ENCODE data around the gene ANKS1B.

The ANKS1B gene

GRCh38 chr12:99544457-99544856 is 440.3 kb downstream of the ANKS1B start:
- intact Hi-C loops (cut with DNase I), result no loop called here
- DNase-seq, result peak in 2 of 42 donors; percentile 7 to 37

- no peak for DNase-seq
Measured at GRCh38 chr12:99529966-99530365, 454.8 kb downstream of the ANKS1B start.

GRCh38 chr12:99528478-99528877 is 456.3 kb downstream of the ANKS1B start:
- DNase-seq, result no peak
- intact Hi-C loops (cut with DNase I), result no loop called here

More at GRCh38 chr12:99529966-99530365, 454.8 kb downstream of the ANKS1B start:
- intact Hi-C loops (cut with DNase I), result no loop called here

- intact Hi-C loops (cut with DNase I), result no loop called here
- no peak for DNase-seq
Measured at GRCh38 chr12:99523853-99524252, 460.9 kb downstream of the ANKS1B start.

- DNase-seq, result no peak
- intact Hi-C loops (cut with DNase I), result no loop called here
Measured at GRCh38 chr12:99522456-99522855, 462.3 kb downstream of the ANKS1B start.

GRCh38 chr12:99521664-99522063 is 463.1 kb downstream of the ANKS1B start:
- no peak for DNase-seq
- intact Hi-C loops (cut with DNase I), result no loop called here

- no peak for DNase-seq
- intact Hi-C loops (cut with DNase I), result no loop called here
Measured at GRCh38 chr12:99513066-99513465, 471.7 kb downstream of the ANKS1B start.

GRCh38 chr12:99505805-99506204 is 478.9 kb downstream of the ANKS1B start:
- no peak for DNase-seq
- intact Hi-C loops (cut with DNase I), result no loop called here

- DNase-seq, result no peak
- intact Hi-C loops (cut with DNase I), result no loop called here
Measured at GRCh38 chr12:99498756-99499155, 486.0 kb downstream of the ANKS1B start.

- intact Hi-C loops (cut with DNase I), result no loop called here
- no peak for DNase-seq
Measured at GRCh38 chr12:99495799-99496198, 488.9 kb downstream of the ANKS1B start.

- intact Hi-C loops (cut with DNase I), result no loop called here
- DNase-seq, result no peak
Measured at GRCh38 chr12:99493197-99493596, 491.5 kb downstream of the ANKS1B start.

GRCh38 chr12:99486277-99486676 is 498.5 kb downstream of the ANKS1B start:
- DNase-seq, result no peak

GRCh38 chr12:99479149-99479548 is 505.6 kb downstream of the ANKS1B start:
- no peak for DNase-seq
- intact Hi-C loops (cut with DNase I), result no loop called here

More at GRCh38 chr12:99486277-99486676, 498.5 kb downstream of the ANKS1B start:
- intact Hi-C loops (cut with DNase I), result no loop called here

GRCh38 chr12:99476956-99477355 is 507.8 kb downstream of the ANKS1B start:
- intact Hi-C loops (cut with DNase I), result no loop called here
- no peak for DNase-seq

- intact Hi-C loops (cut with DNase I), result no loop called here
- DNase-seq, result no peak
Measured at GRCh38 chr12:99455350-99456035, 529.2 kb downstream of the ANKS1B start.

GRCh38 chr12:99454539-99455172 is 530.1 kb downstream of the ANKS1B start:
- intact Hi-C loops (cut with DNase I), result no loop called here

GRCh38 chr12:99453836-99454538 is 530.7 kb downstream of the ANKS1B start:
- no peak for DNase-seq
- intact Hi-C loops (cut with DNase I), result no loop called here

More at GRCh38 chr12:99454539-99455172, 530.1 kb downstream of the ANKS1B start:
- no peak for DNase-seq

GRCh38 chr12:99450036-99450630 is 534.6 kb downstream of the ANKS1B start:
- DNase-seq, result no peak
- intact Hi-C loops (cut with DNase I), result no loop called here

GRCh38 chr12:99444859-99445316 is 539.8 kb downstream of the ANKS1B start:
- intact Hi-C loops (cut with DNase I), result no loop called here
- DNase-seq, result no peak

- intact Hi-C loops (cut with DNase I), result no loop called here
- DNase-seq, result no peak
Measured at GRCh38 chr12:99442758-99443157, 542.0 kb downstream of the ANKS1B start.

Measured in head of caudate nucleus (tissue), 42 donors.